ENCODE measurements around the gene RPAP2.
"Not testable (repeated sequence)": the region's sequence is repeated elsewhere in the genome, so short reads cannot be mapped to it uniquely, and the experiment has no call there.

Gene RPAP2

GRCh38 chr1:92323473-92324453 lies 24.9 kb downstream of the RPAP2 start:
- DNase-seq = no peak

GRCh38 chr1:92324784-92325183 lies 25.9 kb downstream of the RPAP2 start:
- DNase-seq = no peak

- DNase-seq = no peak
Measured at GRCh38 chr1:92326681-92327080, 27.8 kb downstream of the RPAP2 start.

DNA sequence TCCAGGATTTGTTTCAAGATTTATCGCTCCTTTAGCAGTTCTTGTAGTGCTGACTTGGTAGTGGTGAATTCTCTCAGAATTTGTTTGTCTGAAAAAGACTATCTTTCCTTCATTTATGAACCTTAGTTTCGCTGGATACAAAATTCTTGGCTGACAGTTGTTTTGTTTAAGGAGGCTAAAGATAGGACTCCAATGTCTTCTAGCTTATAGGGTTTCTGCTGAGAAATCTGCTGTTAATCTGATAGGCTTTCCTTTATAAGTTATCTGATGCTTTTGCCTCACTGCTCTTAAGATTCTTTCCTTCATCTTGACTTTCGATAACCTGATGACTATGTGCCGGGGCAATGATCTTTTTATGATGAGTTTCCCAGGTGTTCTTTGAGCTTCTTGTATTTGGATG lies 28.9 kb downstream of the RPAP2 start:
- no peak for DNase-seq

- no peak for DNase-seq
Measured at GRCh38 chr1:92329347-92330129, 30.7 kb downstream of the RPAP2 start.

GRCh38 chr1:92333668-92334067 lies 34.8 kb downstream of the RPAP2 start:
- no peak for DNase-seq

GRCh38 chr1:92340154-92340553 lies 41.3 kb downstream of the RPAP2 start:
- DNase-seq = no peak

- no peak for DNase-seq
Measured at GRCh38 chr1:92342401-92342800, 43.5 kb downstream of the RPAP2 start.

- no peak for DNase-seq
Measured at GRCh38 chr1:92343061-92343460, 44.2 kb downstream of the RPAP2 start.

GRCh38 chr1:92346866-92347640 lies 48.2 kb downstream of the RPAP2 start:
- no peak for DNase-seq

DNA sequence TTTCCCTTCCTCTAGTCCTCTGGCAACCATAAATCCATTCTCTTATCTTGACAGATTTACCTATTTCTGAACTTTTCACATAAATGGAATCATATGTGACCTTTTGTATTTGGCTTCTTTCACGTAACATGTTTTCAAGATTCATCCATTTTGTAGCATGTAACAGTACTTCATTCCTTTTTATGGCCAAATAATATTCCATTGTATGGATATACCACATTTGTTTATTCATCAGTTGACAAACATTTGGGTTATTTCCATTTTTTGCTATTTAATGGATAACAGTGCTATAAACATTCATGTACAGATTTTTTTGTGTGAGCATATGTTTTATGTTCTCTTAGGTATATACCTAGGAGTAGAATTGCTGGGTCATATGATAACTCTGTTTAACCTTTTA lies 54.0 kb downstream of the RPAP2 start:
- no peak for DNase-seq

DNA sequence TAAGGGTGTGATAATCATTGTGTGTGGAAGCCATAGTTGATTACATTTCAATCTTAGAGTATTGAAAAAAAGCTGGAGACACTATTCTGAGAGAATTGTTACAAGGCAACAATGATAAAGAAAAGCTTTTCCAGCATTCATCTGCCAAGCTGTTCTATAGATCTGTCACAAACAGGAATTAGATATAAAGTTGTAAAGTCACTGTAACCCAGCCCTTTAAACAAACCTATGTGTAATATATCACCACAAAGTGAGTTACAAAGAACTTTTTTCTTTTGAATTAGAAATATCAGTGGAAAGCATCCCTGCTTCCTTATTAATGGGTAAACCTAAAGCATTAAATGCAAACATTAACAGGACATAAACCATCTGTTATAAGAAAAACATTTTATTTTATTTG lies 55.4 kb downstream of the RPAP2 start:
- no peak for DNase-seq

DNA sequence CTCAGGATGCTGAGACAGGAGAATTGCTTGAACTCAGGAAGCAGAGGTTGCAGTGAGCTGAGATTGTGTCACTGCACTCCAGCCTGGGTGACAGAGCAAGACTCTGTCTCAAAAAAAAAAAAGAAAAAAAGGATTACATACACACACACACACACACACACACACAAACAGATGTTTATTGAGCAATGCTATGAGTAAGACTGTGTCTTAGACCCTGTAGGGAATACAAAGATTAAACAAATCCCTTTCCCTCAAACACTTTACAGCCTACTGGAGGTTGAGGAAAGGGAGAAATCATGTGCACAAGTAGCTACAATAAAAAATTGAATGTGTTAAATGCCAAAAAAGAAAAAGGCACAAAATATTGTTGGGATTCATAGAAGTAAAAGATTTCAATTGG lies 58.1 kb downstream of the RPAP2 start:
- no peak for DNase-seq

GRCh38 chr1:92359382-92359781 lies 60.5 kb downstream of the RPAP2 start:
- DNase-seq = not testable (repeated sequence)

GRCh38 chr1:92359986-92360385 lies 61.1 kb downstream of the RPAP2 start:
- no peak for DNase-seq

- DNase-seq = no peak
Measured at GRCh38 chr1:92362970-92363369, 64.1 kb downstream of the RPAP2 start.

- no peak for DNase-seq
Measured at GRCh38 chr1:92363401-92363800, 64.5 kb downstream of the RPAP2 start.

DNA sequence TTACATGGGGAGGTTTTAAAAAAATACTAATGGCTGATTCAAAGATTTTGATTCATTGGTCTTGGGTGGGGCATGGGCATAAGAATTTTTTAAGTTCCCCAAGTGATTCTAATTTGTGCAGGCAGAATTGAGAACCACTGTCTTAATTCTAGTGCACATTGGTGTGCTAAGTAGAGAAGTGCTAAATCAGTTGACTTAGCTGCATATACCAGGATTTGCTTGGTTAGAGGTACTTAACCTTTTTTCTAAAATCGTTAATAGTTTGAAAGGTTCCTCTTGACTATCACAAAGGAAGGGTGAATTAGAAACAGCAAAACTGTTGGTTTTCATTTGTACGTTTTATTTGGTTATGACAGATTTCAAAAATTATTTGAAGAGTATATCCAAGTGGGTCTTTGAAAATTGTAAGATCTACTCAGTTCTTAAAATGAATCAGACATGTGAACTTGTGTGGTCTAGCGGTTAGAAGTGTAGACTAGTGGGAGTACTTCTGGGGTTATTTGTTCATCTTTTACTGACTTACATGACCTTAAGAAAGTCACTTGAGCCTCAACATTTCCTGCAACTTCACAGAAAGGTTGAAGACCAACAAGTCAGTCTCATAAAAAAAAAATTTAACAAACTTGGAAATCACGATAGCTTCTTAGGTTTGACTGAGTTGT lies 66.7 kb downstream of the RPAP2 start:
- DNase-seq = no peak

DNA sequence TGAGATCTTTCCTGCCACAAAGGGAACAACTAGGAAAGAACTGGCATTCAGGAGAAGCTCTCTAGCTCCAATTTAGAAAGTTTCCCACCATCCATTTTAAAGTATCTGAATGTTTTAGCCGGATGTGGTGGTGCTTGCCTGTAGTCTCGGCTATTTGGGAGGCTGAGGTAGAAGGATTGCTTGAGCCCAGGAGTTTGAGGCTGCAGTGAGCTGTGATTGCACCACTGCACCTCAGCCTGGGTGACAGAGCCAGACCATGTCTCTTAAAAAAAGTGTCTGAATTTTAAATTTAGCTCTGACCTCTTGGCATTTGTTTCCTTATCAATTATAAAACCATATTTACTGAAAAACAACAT lies 67.2 kb downstream of the RPAP2 start:
- DNase-seq = no peak

GRCh38 chr1:92367496-92367895 lies 68.6 kb downstream of the RPAP2 start:
- no peak for DNase-seq

GRCh38 chr1:92372164-92372563 lies 73.3 kb downstream of the RPAP2 start:
- no peak for DNase-seq

GRCh38 chr1:92374223-92374622 lies 75.4 kb downstream of the RPAP2 start:
- DNase-seq = no peak

- no peak for DNase-seq
Measured at GRCh38 chr1:92376345-92376744, 77.5 kb downstream of the RPAP2 start.
